Measurements from ENCODE around the gene SERP1. TPM values are rescaled to one million over a fixed set of nuclear protein-coding genes. Genes with fewer than 3 reads are reported as not detected.

SERP1 gene
- polyA plus RNA-seq, 1 of the 3 experiments (the other 2 are of a cell fraction), result 77.4 TPM

DNA sequence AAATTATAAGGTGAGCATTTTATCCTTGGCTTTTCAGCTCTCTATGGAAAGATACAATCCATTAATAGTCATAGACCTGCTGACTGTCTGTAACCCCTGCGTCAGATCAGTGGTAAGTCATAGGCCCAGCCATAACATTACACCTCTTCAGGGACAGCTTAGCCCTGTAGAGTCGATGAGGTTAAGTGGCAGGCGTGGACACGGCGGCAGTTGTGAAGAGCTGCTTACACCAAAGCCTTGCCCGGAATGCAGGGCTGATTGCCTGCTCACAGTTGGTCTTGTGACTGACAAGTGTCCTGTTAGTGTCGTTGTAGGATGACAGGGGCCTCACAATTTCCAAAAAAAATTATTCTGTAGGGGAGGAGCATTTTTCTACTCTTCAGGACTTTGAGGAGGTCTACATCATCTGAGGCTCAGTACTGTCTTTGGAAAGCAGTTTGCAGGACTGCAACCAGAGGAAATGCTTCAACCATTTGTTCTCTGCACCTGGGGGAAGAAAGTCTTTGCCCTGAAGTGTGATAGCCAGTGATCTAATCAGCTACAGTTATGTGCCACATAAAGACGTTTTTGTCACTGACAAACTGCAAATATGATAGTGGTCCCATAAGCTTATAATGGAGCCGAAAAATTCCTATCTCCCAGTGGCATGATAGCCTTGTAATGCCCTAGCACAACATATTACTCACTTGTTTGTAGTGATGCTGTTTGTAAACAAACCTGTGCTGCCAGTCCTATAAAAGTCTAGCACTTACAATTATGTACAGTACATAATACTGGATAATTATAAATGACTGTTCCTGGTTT lies 41.9 kb upstream of the SERP1 start:
- Histone ChIP-seq H3K4me1 (ENCODE audit: control insufficient read depth in 1 of 2, insufficient read depth in 2 of 2, low read depth in 1 of 2, low read length in 1 of 2) (no peaks in the 10 kb centered on the region; a peak in 1 of 4 replicates), H3K9ac (no peak overlapping the region), H4K20me1 (ENCODE audit: insufficient read depth) (no peaks in the 10 kb centered on the region), H3K4me3 (ENCODE audit: low read depth in 2 of 2, low read length in 1 of 2) (no peak overlapping the region), H3K9me2 (no peaks in the 10 kb centered on the region), H3K27ac (ENCODE audit: low read depth in 2 of 2, low read length in 1 of 2) (no peak overlapping the region; a peak in 1 of 4 replicates), H3K4me2 (no peak overlapping the region), H3F3A (replicated peaks; ENCODE audit: insufficient read depth) (peaks cover 21% of the 10 kb centered on the region), H2AFZ (ENCODE audit: low read depth) (no peak overlapping the region), H3K9me3 (no peaks in the 10 kb centered on the region), H3K27me3 (ENCODE audit: insufficient read depth) (no peaks in the 10 kb centered on the region), H3K79me2 (ENCODE audit: insufficient read depth) (peaks cover 17% of the 10 kb centered on the region; the same call in 1 of the 2 replicates), H3K36me3 (replicated peaks in 1 of 2; ENCODE audit: control insufficient read depth in 1 of 2, insufficient read depth in 2 of 2, low read length in 1 of 2) (peaks cover 25 to 34% of the 10 kb centered on the region in 2 experiments)
- CTCF ChIA-PET, result interaction anchor here (1.2 kb wide), 1 partner anchor 10 kb away, joined by 3 read pairs; no protein-coding TSS in a partner anchor
- WGBS (ENCODE audit: low lambda C conversion rate), result 74% methylated on average over 9 of the region's 9 CpGs
- POLR2A ChIA-PET, result interaction anchor here (0.6 to 1.0 kb wide), 2 partner anchors 15 kb away, joined by 3 to 4 read pairs; partner anchors contain the start of gene SELENOT
- DNase-seq, result no peak
- TF ChIP-seq SIN3A (IDR thresholded peaks at IDR 0.05; ENCODE audit: borderline replicate concordance, low read depth, low read length) (no peak), GATA2 (CRISPR knock-in tag; IDR thresholded peaks at IDR 0.05) (no peak), YY1 (IDR thresholded peaks at IDR 0.05; ENCODE audit: low read depth) (no peak), FOXM1 (IDR thresholded peaks at IDR 0.05; ENCODE audit: low read depth) (no peak), MXI1 (IDR thresholded peaks at IDR 0.05; ENCODE audit: low read depth, low read length) (no peak)
- TF ChIP-seq, protein P1, sequence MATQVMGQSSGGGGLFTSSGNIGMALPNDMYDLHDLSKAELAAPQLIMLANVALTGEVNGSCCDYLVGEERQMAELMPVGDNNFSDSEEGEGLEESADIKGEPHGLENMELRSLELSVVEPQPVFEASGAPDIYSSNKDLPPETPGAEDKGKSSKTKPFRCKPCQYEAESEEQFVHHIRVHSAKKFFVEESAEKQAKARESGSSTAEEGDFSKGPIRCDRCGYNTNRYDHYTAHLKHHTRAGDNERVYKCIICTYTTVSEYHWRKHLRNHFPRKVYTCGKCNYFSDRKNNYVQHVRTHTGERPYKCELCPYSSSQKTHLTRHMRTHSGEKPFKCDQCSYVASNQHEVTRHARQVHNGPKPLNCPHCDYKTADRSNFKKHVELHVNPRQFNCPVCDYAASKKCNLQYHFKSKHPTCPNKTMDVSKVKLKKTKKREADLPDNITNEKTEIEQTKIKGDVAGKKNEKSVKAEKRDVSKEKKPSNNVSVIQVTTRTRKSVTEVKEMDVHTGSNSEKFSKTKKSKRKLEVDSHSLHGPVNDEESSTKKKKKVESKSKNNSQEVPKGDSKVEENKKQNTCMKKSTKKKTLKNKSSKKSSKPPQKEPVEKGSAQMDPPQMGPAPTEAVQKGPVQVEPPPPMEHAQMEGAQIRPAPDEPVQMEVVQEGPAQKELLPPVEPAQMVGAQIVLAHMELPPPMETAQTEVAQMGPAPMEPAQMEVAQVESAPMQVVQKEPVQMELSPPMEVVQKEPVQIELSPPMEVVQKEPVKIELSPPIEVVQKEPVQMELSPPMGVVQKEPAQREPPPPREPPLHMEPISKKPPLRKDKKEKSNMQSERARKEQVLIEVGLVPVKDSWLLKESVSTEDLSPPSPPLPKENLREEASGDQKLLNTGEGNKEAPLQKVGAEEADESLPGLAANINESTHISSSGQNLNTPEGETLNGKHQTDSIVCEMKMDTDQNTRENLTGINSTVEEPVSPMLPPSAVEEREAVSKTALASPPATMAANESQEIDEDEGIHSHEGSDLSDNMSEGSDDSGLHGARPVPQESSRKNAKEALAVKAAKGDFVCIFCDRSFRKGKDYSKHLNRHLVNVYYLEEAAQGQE (IDR thresholded peaks at IDR 0.05; ENCODE audit: low read depth, low read length), result no peak

DNA sequence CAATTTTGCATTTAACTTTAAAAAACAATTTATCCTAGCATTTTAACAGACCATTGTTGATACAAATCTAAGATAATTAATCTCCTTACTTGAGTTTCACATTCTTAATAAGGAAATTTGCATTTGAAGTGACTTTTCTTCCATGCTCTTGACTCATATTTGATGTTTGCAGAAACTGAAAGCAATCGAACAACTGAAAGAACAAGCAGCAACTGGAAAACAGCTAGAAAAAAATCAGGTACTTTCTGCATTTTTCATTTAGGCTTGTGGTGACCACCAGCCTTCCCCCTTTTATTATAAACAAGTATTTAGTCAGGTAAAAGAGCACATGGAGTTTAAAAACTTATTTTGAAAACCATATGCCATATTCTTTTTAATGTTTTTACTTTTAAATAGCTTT lies 36.7 kb upstream of the SERP1 start:
- Histone ChIP-seq H3K9me3 (no peaks in the 10 kb centered on the region), H3F3A (replicated peaks; ENCODE audit: insufficient read depth) (peaks cover 29% of the 10 kb centered on the region), H2AFZ (ENCODE audit: low read depth) (no peak overlapping the region), H3K27me3 (ENCODE audit: insufficient read depth) (no peaks in the 10 kb centered on the region), H4K20me1 (ENCODE audit: insufficient read depth) (no peaks in the 10 kb centered on the region), H3K4me1 (ENCODE audit: control insufficient read depth in 1 of 2, insufficient read depth in 2 of 2, low read depth in 1 of 2, low read length in 1 of 2) (no peaks in the 10 kb centered on the region; a peak in 1 of 4 replicates), H3K27ac (ENCODE audit: low read depth in 2 of 2, low read length in 1 of 2) (no peak overlapping the region), H3K9ac (no peak overlapping the region), H3K4me2 (no peak overlapping the region), H3K9me2 (no peaks in the 10 kb centered on the region), H3K4me3 (ENCODE audit: low read depth in 2 of 2, low read length in 1 of 2) (no peak overlapping the region), H3K79me2 (ENCODE audit: insufficient read depth) (peaks cover 8% of the 10 kb centered on the region; the same call in 1 of the 2 replicates), H3K36me3 (replicated peaks in 1 of 2; ENCODE audit: control insufficient read depth in 1 of 2, insufficient read depth in 2 of 2, low read length in 1 of 2) (peaks cover 60 to 72% of the 10 kb centered on the region in 2 experiments)
- WGBS (ENCODE audit: low lambda C conversion rate), result 84% methylated on average over 1 of the region's 1 CpG
- no peak for DNase-seq
- ChIA-PET CTCF (no interaction called here), POLR2A (no interaction called here)
- TF ChIP-seq RFX5 (IDR thresholded peaks at IDR 0.05; ENCODE audit: low read length) (no peak), GATA2 (CRISPR knock-in tag; IDR thresholded peaks at IDR 0.05) (no peak), TEAD4 (IDR thresholded peaks at IDR 0.05; ENCODE audit: borderline replicate concordance, insufficient read depth) (no peak), ELF1 (IDR thresholded peaks at IDR 0.05) (no peak), TAF1 (IDR thresholded peaks at IDR 0.05; ENCODE audit: borderline replicate concordance, low read depth, low read length) (no peak), EZH2phosphoT487 (IDR thresholded peaks at IDR 0.05; ENCODE audit: borderline replicate concordance, low read depth) (no peak), GABPA (IDR thresholded peaks at IDR 0.05; ENCODE audit: low read depth) (no peak), USF2 (IDR thresholded peaks at IDR 0.05; ENCODE audit: borderline replicate concordance, low read depth, low read length) (no peak)
- TF ChIP-seq, protein P2, sequence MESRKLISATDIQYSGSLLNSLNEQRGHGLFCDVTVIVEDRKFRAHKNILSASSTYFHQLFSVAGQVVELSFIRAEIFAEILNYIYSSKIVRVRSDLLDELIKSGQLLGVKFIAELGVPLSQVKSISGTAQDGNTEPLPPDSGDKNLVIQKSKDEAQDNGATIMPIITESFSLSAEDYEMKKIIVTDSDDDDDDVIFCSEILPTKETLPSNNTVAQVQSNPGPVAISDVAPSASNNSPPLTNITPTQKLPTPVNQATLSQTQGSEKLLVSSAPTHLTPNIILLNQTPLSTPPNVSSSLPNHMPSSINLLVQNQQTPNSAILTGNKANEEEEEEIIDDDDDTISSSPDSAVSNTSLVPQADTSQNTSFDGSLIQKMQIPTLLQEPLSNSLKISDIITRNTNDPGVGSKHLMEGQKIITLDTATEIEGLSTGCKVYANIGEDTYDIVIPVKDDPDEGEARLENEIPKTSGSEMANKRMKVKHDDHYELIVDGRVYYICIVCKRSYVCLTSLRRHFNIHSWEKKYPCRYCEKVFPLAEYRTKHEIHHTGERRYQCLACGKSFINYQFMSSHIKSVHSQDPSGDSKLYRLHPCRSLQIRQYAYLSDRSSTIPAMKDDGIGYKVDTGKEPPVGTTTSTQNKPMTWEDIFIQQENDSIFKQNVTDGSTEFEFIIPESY (IDR thresholded peaks at IDR 0.05; ENCODE audit: borderline replicate concordance, low read depth), result no peak
- TF ChIP-seq, protein P1 (IDR thresholded peaks at IDR 0.05; ENCODE audit: low read depth, low read length), result no peak
